Left ventricle myocardium superior (tissue), 1 donor: ENCODE data around the gene MINDY3. TPM values are rescaled to one million over a fixed set of nuclear protein-coding genes. Genes with fewer than 3 reads are reported as not detected.
"Not testable (repeated sequence)": the region's sequence is repeated elsewhere in the genome, so short reads cannot be mapped to it uniquely, and the experiment has no call there.

Experiments
- ATAC-seq: fragments of 200-7000 bp; cut with Tn5 transposase; one replicate; pipeline ENCODE4 v1.9.1; 2020; ENCODE audit warnings: mild to moderate bottlenecking, moderate library complexity
- DNase-seq: peaks from one replicate; pipeline ENCODE4 v3.0.0-alpha.2; 2020
- intact Hi-C: fragments of 100-400 bp; cut with micrococcal nuclease; formaldehyde crosslinking; loops from one replicate; pipeline ENCODE4 v1.11.0; 2022
- total RNA-seq: library from RNA; stranded (reverse); fragmentation: NEBNext Ultra II Directional; extraction: Animal tissue kit (Norgen Biotek cat#: 25700); gene quantifications from one replicate; pipeline ENCODE4 v1.2.1, GENCODE V29; 2021
- donor health status: DM: no; HTN: yes; CAD: no; lungs with severe emphysema.

Gene MINDY3
- total RNA-seq, 1 donor from 2014 or later: 18.5 TPM

- intact Hi-C loops: no loop called here
- no peak for DNase-seq
- ATAC-seq: no peak
These were observed 800 bp downstream of the MINDY3 start for GRCh38 chr10:15859509-15859905.

DNA sequence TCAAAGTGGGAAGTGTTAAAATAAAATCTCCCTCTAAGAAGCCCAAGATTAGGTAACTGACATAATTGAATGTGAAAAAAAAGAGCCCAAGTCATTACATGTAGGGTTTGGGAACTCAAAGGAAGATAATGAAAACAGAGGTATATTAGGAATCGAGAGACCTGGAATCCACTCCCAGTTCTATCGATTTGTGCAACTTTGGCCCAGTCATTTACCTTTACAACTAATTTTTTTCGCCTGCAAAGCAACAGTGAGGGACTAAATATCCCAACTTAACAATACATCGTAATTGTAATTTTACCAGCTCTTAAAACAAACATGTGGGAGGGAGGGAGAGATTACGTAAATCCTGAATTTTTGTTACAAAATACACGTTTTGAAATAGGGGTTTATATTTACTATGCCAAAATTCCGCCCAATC, 1.4 kb downstream of the MINDY3 start:
- ATAC-seq (no peak), DNase-seq (no peak)
- intact Hi-C loops: no loop called here

DNA sequence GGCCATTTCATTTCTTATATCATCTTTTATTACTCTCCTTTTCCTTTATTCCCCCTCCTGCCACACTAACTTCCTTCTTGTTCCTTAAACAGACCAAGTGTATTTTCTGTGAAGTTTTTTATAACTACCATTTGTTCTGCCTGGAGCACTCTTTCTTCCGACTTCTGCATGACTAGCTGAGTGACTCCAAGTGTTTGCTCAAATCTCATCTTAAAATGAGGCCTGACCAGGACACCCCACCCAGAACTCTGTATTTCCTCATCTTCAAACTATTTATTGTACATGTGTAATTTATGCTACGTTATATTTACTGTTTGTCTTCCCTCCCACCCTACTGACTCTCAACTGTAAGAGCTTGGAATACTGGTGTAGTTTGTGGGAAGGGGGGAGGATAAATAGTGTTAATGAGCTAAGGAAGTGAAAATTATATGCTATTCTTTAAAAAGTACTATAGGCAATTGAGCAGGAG, 3.2 kb downstream of the MINDY3 start:
- intact Hi-C loops: no loop called here
- ATAC-seq: no peak

GRCh38 chr10:15856328-15857015, 3.8 kb downstream of the MINDY3 start:
- no peak for ATAC-seq
- no peak for DNase-seq
- intact Hi-C loops: no loop called here

More for the DNA sequence above, 3.2 kb downstream of the MINDY3 start:
- DNase-seq: no peak

GRCh38 chr10:15853800-15854199, 6.5 kb downstream of the MINDY3 start:
- intact Hi-C loops: no loop called here
- ATAC-seq: no peak
- no peak for DNase-seq

DNA sequence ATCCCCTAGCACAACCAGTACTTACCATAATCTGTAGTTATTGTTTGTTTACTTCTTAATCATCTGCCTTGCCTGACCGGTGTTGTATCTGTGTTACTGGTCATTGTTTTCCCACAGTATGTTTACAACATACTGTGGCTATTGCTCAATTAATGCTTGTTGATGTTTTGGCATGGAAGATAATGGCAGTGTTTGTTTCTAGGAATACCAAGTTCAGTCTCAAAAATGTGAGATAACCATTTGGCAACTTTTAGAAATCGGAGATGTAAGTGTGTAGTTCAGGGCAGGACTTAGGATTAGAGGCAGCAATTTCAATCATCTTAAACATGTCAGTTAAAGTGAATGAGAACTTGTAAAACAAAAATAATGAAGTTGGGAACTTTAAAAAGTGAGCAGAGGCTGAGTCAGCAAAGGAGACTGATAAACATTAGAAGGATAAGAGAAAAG, 8.2 kb downstream of the MINDY3 start:
- ATAC-seq (no peak), DNase-seq (no peak)
- intact Hi-C loops: no loop called here

- ATAC-seq, intact Hi-C loops: not testable (repeated sequence)
- peak; percentile 20 for DNase-seq
These were observed 9.8 kb downstream of the MINDY3 start for GRCh38 chr10:15850337-15850978.

GRCh38 chr10:15849316-15849715, 11.0 kb downstream of the MINDY3 start:
- no peak for DNase-seq
- no peak for ATAC-seq

DNA sequence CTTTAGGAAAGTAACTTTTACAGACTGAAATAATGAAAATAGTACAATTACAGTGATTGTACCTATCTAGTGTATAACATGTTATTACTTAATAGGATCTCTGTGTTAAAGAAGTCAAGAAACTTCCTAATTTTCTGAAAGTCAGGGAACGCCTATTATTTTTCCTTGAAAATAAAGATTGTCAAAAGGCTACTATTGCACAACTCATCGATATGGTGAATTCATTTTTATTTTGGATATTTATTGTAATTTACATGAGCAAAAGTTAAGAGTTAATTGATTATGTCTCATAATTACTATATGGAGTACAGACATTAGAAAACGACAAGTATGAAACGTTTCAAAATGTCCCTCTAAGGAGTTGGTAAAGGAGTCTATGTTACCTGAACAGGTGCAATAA, 12.8 kb downstream of the MINDY3 start:
- ATAC-seq (no peak), DNase-seq (no peak)
- intact Hi-C loops: no loop called here

More at GRCh38 chr10:15849316-15849715, 11.0 kb downstream of the MINDY3 start:
- intact Hi-C loops: no loop called here

DNA sequence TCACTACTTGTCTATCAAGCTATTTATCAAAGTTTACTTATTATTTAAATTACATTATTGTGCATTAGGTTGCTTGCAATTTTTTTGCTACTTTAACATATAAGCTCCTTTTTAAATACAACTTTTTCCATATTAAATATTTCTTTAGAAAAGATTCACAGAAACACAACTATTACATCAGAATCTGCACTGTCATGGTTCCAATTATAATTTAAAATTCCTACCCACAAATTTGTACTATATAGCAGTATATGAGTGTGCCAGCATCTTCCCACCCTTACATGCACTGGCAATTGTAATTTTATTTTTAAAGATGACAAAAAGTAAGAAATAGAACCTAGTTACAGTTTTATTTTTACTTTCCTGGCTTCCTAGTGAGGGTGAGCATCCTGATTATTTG, 15.8 kb downstream of the MINDY3 start:
- intact Hi-C loops: no loop called here
- no peak for ATAC-seq
- no peak for DNase-seq

DNA sequence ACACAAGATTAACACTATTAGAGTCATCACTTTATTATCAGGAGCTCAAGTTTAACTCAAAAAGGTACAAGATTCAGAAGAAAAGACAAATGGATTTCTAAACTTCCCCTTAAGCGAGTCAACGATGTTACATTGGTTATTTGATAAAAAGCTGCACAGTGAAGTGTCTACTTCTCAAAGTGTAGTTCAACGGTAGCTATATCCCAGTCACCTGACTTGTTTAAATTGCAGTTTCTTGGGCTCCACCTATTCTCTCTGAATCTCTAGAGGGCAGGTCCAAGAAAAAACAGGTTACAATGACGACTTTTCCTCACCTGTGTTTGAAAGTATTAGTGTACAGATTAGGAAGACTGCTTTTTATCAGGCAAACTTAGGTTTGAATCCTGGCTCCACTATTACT, 16.6 kb downstream of the MINDY3 start:
- DNase-seq: no peak
- intact Hi-C loops: no loop called here
- no peak for ATAC-seq

DNA sequence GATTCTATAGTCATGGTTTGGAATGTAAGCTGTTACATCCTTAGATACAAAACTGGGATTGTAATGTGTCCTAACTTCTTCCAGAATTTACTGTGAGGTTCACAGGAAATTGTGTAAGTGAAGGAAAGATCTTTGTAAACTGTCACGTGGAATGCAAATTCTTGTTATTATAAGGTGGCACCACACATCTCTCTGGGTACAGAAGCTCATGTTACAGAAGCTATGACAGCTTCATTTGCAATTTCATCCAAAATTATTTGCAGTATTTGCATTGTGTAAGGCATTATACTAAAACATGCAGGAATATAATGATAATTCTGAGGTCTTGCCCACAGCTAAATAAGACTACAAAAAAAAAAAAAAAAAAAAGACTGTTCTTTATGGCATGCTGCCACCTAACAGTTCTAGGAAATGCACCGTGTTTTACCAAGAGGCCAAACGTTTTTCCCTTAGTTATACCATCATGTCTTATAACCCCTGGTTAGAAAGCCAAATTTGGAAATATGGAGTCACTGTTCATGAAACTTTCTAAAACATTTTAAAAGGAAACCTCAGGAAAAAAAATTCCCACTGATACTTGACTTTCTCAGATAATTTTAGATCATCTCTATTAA, 17.6 kb downstream of the MINDY3 start:
- intact Hi-C loops: no loop called here
- ATAC-seq: no peak
- DNase-seq: no peak

- DNase-seq (no peak), ATAC-seq (no peak)
- intact Hi-C loops: no loop called here
These were observed 18.6 kb downstream of the MINDY3 start for GRCh38 chr10:15841696-15842095.

DNA sequence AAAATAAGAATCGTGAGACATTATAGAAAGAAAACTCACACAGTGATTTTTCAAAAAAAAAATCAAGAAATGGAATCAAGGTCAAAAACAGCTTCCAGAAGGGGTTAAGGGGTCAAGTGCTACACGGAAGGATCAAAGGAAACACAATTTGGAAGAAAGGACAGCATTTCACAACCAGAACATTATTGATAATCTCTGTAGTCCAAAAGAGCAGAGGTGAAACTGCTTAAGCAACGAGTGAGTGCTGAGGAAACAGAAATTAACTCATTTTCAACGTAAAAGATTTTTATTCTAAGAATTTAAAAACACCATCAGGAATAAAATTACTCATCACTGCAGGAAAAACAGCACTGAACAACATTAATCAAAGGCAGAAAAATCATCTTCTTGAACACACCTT, 23.5 kb downstream of the MINDY3 start:
- DNase-seq (no peak), ATAC-seq (no peak)
- intact Hi-C loops: no loop called here

DNA sequence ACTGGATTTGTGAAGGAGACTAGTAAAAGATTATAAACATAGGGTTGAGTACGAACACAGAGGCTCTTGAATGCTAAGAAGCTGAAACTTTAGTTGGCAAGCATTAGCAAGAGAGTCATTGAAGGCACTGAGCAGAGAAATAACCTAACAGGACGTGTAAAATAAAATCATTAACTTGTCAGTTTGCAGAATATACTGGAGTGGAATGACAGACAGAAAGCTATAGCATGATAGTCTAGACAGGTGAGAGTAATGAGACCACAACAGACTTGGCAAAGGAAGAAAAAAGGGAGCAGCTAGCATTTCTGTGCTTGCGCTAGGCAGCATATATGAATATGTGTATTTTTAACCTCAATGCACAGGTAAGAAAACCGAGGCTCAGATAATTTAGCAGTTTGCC, 30.8 kb downstream of the MINDY3 start:
- no peak for DNase-seq
- no peak for ATAC-seq
- intact Hi-C loops: loop anchor here (10.0 kb wide), 1 partner anchor 105 kb away; no protein-coding TSS in a partner anchor

- intact Hi-C loops: loop anchor here (5.0 to 10.0 kb wide), 2 partner anchors 100 to 392 kb away; no protein-coding TSS in a partner anchor
- no peak for ATAC-seq
- no peak for DNase-seq
These were observed 35.8 kb downstream of the MINDY3 start for GRCh38 chr10:15824498-15824897.

DNA sequence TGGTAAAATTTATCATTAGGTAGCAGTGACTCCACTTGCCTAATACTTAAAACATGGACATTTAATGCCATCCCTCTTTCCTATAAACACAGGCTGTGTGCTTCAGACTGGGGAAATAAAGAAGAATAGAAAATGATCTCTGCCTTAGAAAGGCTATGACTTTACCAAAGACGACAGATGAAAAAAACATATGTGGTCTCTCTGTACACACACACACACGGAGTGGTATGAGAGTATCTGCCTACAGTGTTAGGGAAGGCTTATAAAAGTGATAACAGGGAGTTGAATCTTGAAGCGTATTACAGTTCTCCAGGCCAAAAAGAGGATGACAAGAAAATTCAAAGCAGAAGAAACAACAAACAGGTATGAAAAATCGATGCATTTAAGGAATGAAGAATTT, 38.2 kb downstream of the MINDY3 start:
- no peak for DNase-seq
- intact Hi-C loops: loop anchor here (5.0 to 10.0 kb wide), 2 partner anchors 97 to 390 kb away; no protein-coding TSS in a partner anchor
- ATAC-seq: no peak

GRCh38 chr10:15821046-15821683, 39.1 kb downstream of the MINDY3 start:
- DNase-seq (no peak), ATAC-seq (no peak)
- intact Hi-C loops: loop anchor here (5.0 to 10.0 kb wide), 2 partner anchors 96 to 389 kb away; no protein-coding TSS in a partner anchor

DNA sequence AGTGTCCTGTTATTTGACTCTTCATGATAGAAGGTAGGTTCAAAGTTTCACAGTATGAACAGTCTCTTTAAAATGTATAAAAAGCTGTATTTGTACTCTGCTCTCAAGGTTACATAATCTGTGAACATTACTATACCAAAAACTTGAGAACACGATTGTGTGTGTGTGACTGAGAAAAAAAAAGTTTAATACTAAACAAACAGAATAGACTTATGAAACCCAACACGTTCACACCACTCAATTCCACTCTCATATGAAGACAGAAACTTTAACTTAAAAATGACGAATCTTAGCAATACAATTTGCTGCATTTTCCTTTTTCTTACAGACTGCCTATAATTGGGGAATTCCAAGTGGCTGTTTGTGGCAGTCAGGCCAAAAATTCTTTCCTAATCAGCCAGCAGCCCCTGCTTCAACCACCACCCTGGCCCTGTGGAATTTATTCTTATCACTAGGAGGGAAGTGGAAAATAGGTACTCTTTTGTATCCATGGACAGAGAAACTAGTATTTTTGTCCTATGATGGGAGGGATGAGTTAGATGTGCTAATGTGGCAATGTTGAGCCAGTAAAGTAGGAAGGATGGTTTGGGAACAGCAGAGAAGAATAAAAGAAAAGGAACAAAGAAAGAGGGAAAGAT, 42.8 kb downstream of the MINDY3 start:
- no peak for ATAC-seq
- DNase-seq: no peak
- intact Hi-C loops: no loop called here
